Smooth muscle cell (in vitro differentiated cells): ENCODE measurements around the gene MLIP. TPM values are rescaled to one million over a fixed set of nuclear protein-coding genes. Genes with fewer than 3 reads are reported as not detected.
A peak's percentile ranks its signal among the peaks of the same experiment; 100 is the strongest.

Experiments used
- DNase-seq: peaks from one replicate; lab custom pipeline; 2025; ENCODE audit not compliant: unreplicated experiment; lab: John Stamatoyannopoulos, UW
- H2AFZ ChIP-seq: fragments of 200-600 bp; sonication (generic); 2 replicates; pipeline ENCODE4 v1.6.0; 2016; ENCODE audit warnings: antibody characterized with exemption, low read depth, mild to moderate bottlenecking
- H3F3A ChIP-seq: fragments of 200-600 bp; sonication (generic); 2 replicates; pipeline ENCODE4 v1.6.0; 2017; ENCODE audit warnings: antibody characterized with exemption, low read depth
- H3K27ac ChIP-seq: fragments of 200-600 bp; sonication (generic); 2 replicates; pipeline ENCODE4 v1.5.1; 2016; ENCODE audit warnings: low read depth, mild to moderate bottlenecking
- H3K27me3 ChIP-seq: fragments of 200-600 bp; sonication (generic); 2 replicates; pipeline ENCODE4 v1.6.1; 2016; ENCODE audit warnings: low read depth, mild to moderate bottlenecking
- H3K36me3 ChIP-seq: fragments of 200-600 bp; sonication (generic); 2 replicates; pipeline ENCODE4 v1.5.1; 2016; ENCODE audit warnings: low read depth
- H3K4me1 ChIP-seq: fragments of 200-600 bp; sonication (generic); 2 replicates; pipeline ENCODE4 v1.5.1; 2016; ENCODE audit warnings: low read depth
- H3K4me2 ChIP-seq: fragments of 200-600 bp; sonication (generic); 2 replicates; pipeline ENCODE4 v1.6.0; 2016; ENCODE audit warnings: mild to moderate bottlenecking
- H3K4me3 ChIP-seq: fragments of 200-600 bp; sonication (generic); 2 replicates; pipeline ENCODE4 v1.5.1; 2016; ENCODE audit warnings: mild to moderate bottlenecking
- H3K79me2 ChIP-seq: fragments of 200-600 bp; sonication (generic); 2 replicates; pipeline ENCODE4 v1.6.0; 2016; ENCODE audit warnings: low read depth, mild to moderate bottlenecking
- H3K9ac ChIP-seq: fragments of 200-600 bp; sonication (generic); 2 replicates; pipeline ENCODE4 v1.6.0; 2016; ENCODE audit warnings: low read depth
- H3K9me3 ChIP-seq: fragments of 200-600 bp; sonication (generic); replicated peaks from 2 replicates; pipeline ENCODE4 v1.5.1; 2016; ENCODE audit warnings: low read depth
- H4K20me1 ChIP-seq: fragments of 200-600 bp; sonication (generic); 2 replicates; pipeline ENCODE4 v1.6.0; 2016; ENCODE audit warnings: low read depth
- WGBS: methylation state at CpG from one replicate; pipeline ENCODE4 v1.1.7; 2016; ENCODE audit warnings: low lambda C conversion rate; 5-methylcytosine and 5-hydroxymethylcytosine counted together
- polyA plus RNA-seq: library from polyadenylated mRNA; unstranded; fragments of >200 nt; fragmentation: Nextera tagmentation; extraction: Ambion mirVana; gene quantifications from 2 replicates; pipeline ENCODE4 v1.2.1, GENCODE V29; 2016
- total RNA-seq: library from RNA; depleted of rRNA; stranded (reverse); fragments of >200 nt; gene quantifications from 2 replicates; pipeline ENCODE4 v1.2.3, GENCODE V29; 2014
- TF ChIP-seq, protein P1 (sequence below): fragments of 200-600 bp; sonication (generic); IDR thresholded peaks from 2 replicates; pipeline ENCODE4 v1.5.1; 2017; ENCODE audit warnings: borderline replicate concordance, mild to moderate bottlenecking, antibody characterized with exemption; ENCODE audit not compliant: insufficient read depth, poor library complexity, severe bottlenecking

MLIP gene
- total and polyA plus RNA-seq, 2 experiments from 2014 or later, result not detected

GRCh38 chr6:54252496-54252895, 141.3 kb downstream of the MLIP start:
- H3K4me3 ChIP-seq, result no peak overlapping the region
- no peaks in the 10 kb centered on the region for H3K9me3 ChIP-seq
- H3K9ac ChIP-seq, result no peak overlapping the region
- H3K27ac ChIP-seq, result no peak overlapping the region
- no peaks in the 10 kb centered on the region for H3K27me3 ChIP-seq
- TF ChIP-seq, protein P1, sequence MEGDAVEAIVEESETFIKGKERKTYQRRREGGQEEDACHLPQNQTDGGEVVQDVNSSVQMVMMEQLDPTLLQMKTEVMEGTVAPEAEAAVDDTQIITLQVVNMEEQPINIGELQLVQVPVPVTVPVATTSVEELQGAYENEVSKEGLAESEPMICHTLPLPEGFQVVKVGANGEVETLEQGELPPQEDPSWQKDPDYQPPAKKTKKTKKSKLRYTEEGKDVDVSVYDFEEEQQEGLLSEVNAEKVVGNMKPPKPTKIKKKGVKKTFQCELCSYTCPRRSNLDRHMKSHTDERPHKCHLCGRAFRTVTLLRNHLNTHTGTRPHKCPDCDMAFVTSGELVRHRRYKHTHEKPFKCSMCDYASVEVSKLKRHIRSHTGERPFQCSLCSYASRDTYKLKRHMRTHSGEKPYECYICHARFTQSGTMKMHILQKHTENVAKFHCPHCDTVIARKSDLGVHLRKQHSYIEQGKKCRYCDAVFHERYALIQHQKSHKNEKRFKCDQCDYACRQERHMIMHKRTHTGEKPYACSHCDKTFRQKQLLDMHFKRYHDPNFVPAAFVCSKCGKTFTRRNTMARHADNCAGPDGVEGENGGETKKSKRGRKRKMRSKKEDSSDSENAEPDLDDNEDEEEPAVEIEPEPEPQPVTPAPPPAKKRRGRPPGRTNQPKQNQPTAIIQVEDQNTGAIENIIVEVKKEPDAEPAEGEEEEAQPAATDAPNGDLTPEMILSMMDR, result no peak
- no peaks in the 10 kb centered on the region for H3K79me2 ChIP-seq
- H3K36me3 ChIP-seq, result no peaks in the 10 kb centered on the region
- no peaks in the 10 kb centered on the region for H4K20me1 ChIP-seq
- 97% methylated on average over 1 of the region's 1 CpG for WGBS
- H3K4me1 ChIP-seq, result no peaks in the 10 kb centered on the region
- DNase-seq, result no peak
- H3K4me2 ChIP-seq, result no peak overlapping the region
- peak overlapping the region; percentile 55 for H2AFZ ChIP-seq
- H3F3A ChIP-seq, result no peaks in the 10 kb centered on the region

DNA sequence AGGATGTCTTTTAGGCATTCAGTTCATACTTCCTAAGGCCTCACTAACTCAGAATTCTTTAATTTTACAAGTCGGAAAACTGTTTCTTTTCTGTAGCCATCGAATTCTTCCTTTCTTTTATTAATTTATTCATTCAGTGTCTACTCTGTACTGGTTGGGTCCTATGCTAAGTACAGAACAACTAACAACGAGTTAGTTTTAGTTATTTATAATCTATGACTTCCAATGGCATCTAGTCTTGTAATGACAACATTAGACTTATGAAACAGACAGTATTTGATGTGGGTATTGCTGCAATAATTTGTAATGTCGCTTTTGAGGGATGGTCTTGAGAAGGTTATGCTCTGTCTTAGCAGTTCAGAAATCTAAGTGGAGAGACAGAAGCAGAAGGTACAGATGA, 141.7 kb downstream of the MLIP start:
- DNase-seq, result no peak
- Histone ChIP-seq H3K9me3 (no peaks in the 10 kb centered on the region), H3K4me3 (no peak overlapping the region), H3F3A (no peaks in the 10 kb centered on the region), H3K4me2 (no peak overlapping the region), H3K36me3 (no peaks in the 10 kb centered on the region), H3K9ac (no peak overlapping the region), H3K79me2 (no peaks in the 10 kb centered on the region), H2AFZ (peak overlapping the region; percentile 55), H3K27ac (no peak overlapping the region), H4K20me1 (no peaks in the 10 kb centered on the region), H3K4me1 (no peaks in the 10 kb centered on the region), H3K27me3 (no peaks in the 10 kb centered on the region)
- TF ChIP-seq, protein P1, result no peak
- 94% methylated on average over 4 of the region's 4 CpGs for WGBS

DNA sequence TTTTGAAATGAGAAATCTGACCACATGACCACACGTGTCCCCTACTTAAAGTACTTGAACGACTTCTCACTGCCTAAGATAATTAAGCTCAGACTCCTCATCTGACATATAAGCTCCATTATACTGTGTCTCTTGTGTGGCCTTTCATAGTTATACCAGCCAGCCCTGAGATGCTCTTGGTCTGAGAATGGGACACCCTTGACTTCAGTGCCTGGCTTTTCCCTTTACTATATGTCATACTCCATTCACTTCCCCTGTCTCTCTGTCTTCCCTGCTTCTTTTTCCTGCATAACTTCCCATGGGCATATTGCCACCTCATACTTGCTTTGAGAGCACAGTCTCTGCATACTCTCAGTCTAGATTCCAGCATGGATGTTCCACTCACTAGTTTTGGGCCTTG, 143.6 kb downstream of the MLIP start:
- WGBS, result 98% methylated on average over 2 of the region's 2 CpGs
- Histone ChIP-seq H3F3A (no peaks in the 10 kb centered on the region), H4K20me1 (no peaks in the 10 kb centered on the region), H3K9ac (no peak overlapping the region), H3K9me3 (no peaks in the 10 kb centered on the region), H2AFZ (no peak overlapping the region), H3K79me2 (no peaks in the 10 kb centered on the region), H3K4me2 (no peak overlapping the region), H3K27ac (no peak overlapping the region), H3K4me1 (no peaks in the 10 kb centered on the region), H3K36me3 (no peaks in the 10 kb centered on the region), H3K4me3 (no peak overlapping the region), H3K27me3 (no peaks in the 10 kb centered on the region)
- TF ChIP-seq, protein P1, result no peak
- DNase-seq, result no peak

GRCh38 chr6:54255886-54256285, 144.6 kb downstream of the MLIP start:
- Histone ChIP-seq H3K27ac (no peak overlapping the region), H3K9me3 (no peaks in the 10 kb centered on the region), H3K27me3 (no peaks in the 10 kb centered on the region), H3K4me2 (peak overlapping the region; percentile 28), H3F3A (no peaks in the 10 kb centered on the region), H3K79me2 (no peaks in the 10 kb centered on the region), H3K36me3 (no peaks in the 10 kb centered on the region), H3K4me3 (no peak overlapping the region), H3K4me1 (no peaks in the 10 kb centered on the region), H4K20me1 (no peaks in the 10 kb centered on the region), H3K9ac (no peak overlapping the region), H2AFZ (peak overlapping the region; percentile 42)
- DNase-seq, result no peak
- TF ChIP-seq, protein P1, result no peak
